Measurements from ENCODE around the gene NRXN2.
"Not testable (repeated sequence)": the region's sequence is repeated elsewhere in the genome, so short reads cannot be mapped to it uniquely, and the experiment has no call there.

Gene NRXN2

GRCh38 chr11:64721359-64721699, 1.7 kb downstream of the NRXN2 start:
- DNase-seq (ENCODE audit: low spot score): no peak

- no peak for DNase-seq (ENCODE audit: low spot score)
Observed at GRCh38 chr11:64720640-64721358, 2.2 kb downstream of the NRXN2 start.

- no peak for DNase-seq (ENCODE audit: low spot score)
Observed at GRCh38 chr11:64720167-64720566, 2.8 kb downstream of the NRXN2 start.

GRCh38 chr11:64719406-64719805, 3.6 kb downstream of the NRXN2 start:
- no peak for DNase-seq (ENCODE audit: low spot score)

GRCh38 chr11:64718780-64719124, 4.2 kb downstream of the NRXN2 start:
- DNase-seq (ENCODE audit: low spot score): no peak

- no peak for DNase-seq (ENCODE audit: low spot score)
Observed at GRCh38 chr11:64718084-64718779, 4.8 kb downstream of the NRXN2 start.

GRCh38 chr11:64717268-64717578, 5.8 kb downstream of the NRXN2 start:
- DNase-seq (ENCODE audit: low spot score): no peak

GRCh38 chr11:64716473-64717267, 6.3 kb downstream of the NRXN2 start:
- DNase-seq (ENCODE audit: low spot score): no peak

GRCh38 chr11:64715756-64716472, 7.1 kb downstream of the NRXN2 start:
- no peak for DNase-seq (ENCODE audit: low spot score)

- DNase-seq (ENCODE audit: low spot score): no peak
Observed at GRCh38 chr11:64715110-64715509, 7.9 kb downstream of the NRXN2 start.

- no peak for DNase-seq (ENCODE audit: low spot score)
Observed at GRCh38 chr11:64714666-64715065, 8.3 kb downstream of the NRXN2 start.

- no peak for DNase-seq (ENCODE audit: low spot score)
Observed at GRCh38 chr11:64713781-64714363, 9.1 kb downstream of the NRXN2 start.

GRCh38 chr11:64713016-64713707, 9.8 kb downstream of the NRXN2 start:
- peak; percentile 47 for DNase-seq (ENCODE audit: low spot score)

GRCh38 chr11:64712430-64713015, 10.5 kb downstream of the NRXN2 start:
- DNase-seq (ENCODE audit: low spot score): no peak

GRCh38 chr11:64711956-64712362, 11.0 kb downstream of the NRXN2 start:
- no peak for DNase-seq (ENCODE audit: low spot score)

- DNase-seq (ENCODE audit: low spot score): no peak
Observed at GRCh38 chr11:64711138-64711955, 11.7 kb downstream of the NRXN2 start.

- DNase-seq (ENCODE audit: low spot score): no peak
Observed at GRCh38 chr11:64710418-64711137, 12.4 kb downstream of the NRXN2 start.

GRCh38 chr11:64705501-64705900, 17.5 kb downstream of the NRXN2 start:
- DNase-seq (ENCODE audit: low spot score): no peak

- no peak for DNase-seq (ENCODE audit: low spot score)
Observed at GRCh38 chr11:64703048-64703447, 19.9 kb downstream of the NRXN2 start.

- not testable (repeated sequence) for DNase-seq (ENCODE audit: low spot score)
Observed at GRCh38 chr11:64701956-64702355, 21.0 kb downstream of the NRXN2 start.
